ENCODE measurements around the gene SFRP5. TPM values are rescaled to one million over a fixed set of nuclear protein-coding genes. Genes with fewer than 3 reads are reported as not detected.

Gene SFRP5
- total and polyA plus RNA-seq, 2 donors from 2014 or later: 0.22 to 0.31 TPM

- no peak for DNase-seq
- Histone ChIP-seq H3K27me3 (ENCODE audit: control insufficient read depth, insufficient read depth, low read length) (peaks cover 1% of the 10 kb centered on the region), H3K4me3 (ENCODE audit: low read length in 3 of 3) (no peak overlapping the region), H3K9me3 (ENCODE audit: control insufficient read depth in 2 of 3, insufficient read depth in 1 of 3, low read length in 3 of 3) (no peaks in the 10 kb centered on the region), H3K9ac (ENCODE audit: low read length in 3 of 3) (no peak overlapping the region), H3K36me3 (ENCODE audit: control insufficient read depth in 2 of 3, insufficient read depth in 3 of 3, low read length in 3 of 3) (no peaks in the 10 kb centered on the region), H3K4me1 (ENCODE audit: control insufficient read depth in 2 of 3, insufficient read depth in 2 of 3, low read depth in 1 of 3, low read length in 3 of 3) (peaks cover 0 to 8% (median 0%) of the 10 kb centered on the region in 3 donors), H3K27ac (ENCODE audit: low read depth in 2 of 2, low read length in 2 of 2) (no peak overlapping the region)
- no peak for TF ChIP-seq CTCF (IDR thresholded peaks at IDR 0.05; ENCODE audit: borderline replicate concordance, extremely low read depth, insufficient read depth)
- intact Hi-C loops (cut with DNase I): no loop called here
- no peak for FAIRE-seq
Observed at GRCh38 chr10:97777143-97777542, 5.3 kb upstream of the SFRP5 start.

- FAIRE-seq: no peak
- Histone ChIP-seq H3K4me1 (ENCODE audit: control insufficient read depth in 2 of 3, insufficient read depth in 2 of 3, low read depth in 1 of 3, low read length in 3 of 3) (peaks cover 0 to 3% (median 0%) of the 10 kb centered on the region in 3 donors), H3K27ac (ENCODE audit: low read depth in 2 of 2, low read length in 2 of 2) (no peak overlapping the region)
Observed at GRCh38 chr10:97774811-97775294, 3.1 kb upstream of the SFRP5 start.

GRCh38 chr10:97773096-97773495 is 1.3 kb upstream of the SFRP5 start:
- FAIRE-seq: no peak
- Histone ChIP-seq H3K4me3 (ENCODE audit: low read length in 3 of 3) (no peak overlapping the region), H3K4me1 (ENCODE audit: control insufficient read depth in 2 of 3, insufficient read depth in 2 of 3, low read depth in 1 of 3, low read length in 3 of 3) (peaks cover 0 to 3% (median 0%) of the 10 kb centered on the region in 3 donors), H3K9ac (ENCODE audit: low read length in 3 of 3) (no peak overlapping the region), H3K9me3 (ENCODE audit: control insufficient read depth in 2 of 3, insufficient read depth in 1 of 3, low read length in 3 of 3) (no peaks in the 10 kb centered on the region), H3K27ac (ENCODE audit: low read depth in 2 of 2, low read length in 2 of 2) (no peak overlapping the region), H3K27me3 (ENCODE audit: control insufficient read depth, insufficient read depth, low read length) (peaks cover 11% of the 10 kb centered on the region), H3K36me3 (ENCODE audit: control insufficient read depth in 2 of 3, insufficient read depth in 3 of 3, low read length in 3 of 3) (no peaks in the 10 kb centered on the region)
- intact Hi-C loops (cut with DNase I): no loop called here
- DNase-seq: no peak
- no peak for TF ChIP-seq CTCF (IDR thresholded peaks at IDR 0.05; ENCODE audit: borderline replicate concordance, extremely low read depth, insufficient read depth)

More at GRCh38 chr10:97774811-97775294, 3.1 kb upstream of the SFRP5 start:
- Histone ChIP-seq H3K4me3 (ENCODE audit: low read length in 3 of 3) (no peak overlapping the region), H3K36me3 (ENCODE audit: control insufficient read depth in 2 of 3, insufficient read depth in 3 of 3, low read length in 3 of 3) (no peaks in the 10 kb centered on the region), H3K9me3 (ENCODE audit: control insufficient read depth in 2 of 3, insufficient read depth in 1 of 3, low read length in 3 of 3) (no peaks in the 10 kb centered on the region), H3K9ac (ENCODE audit: low read length in 3 of 3) (no peak overlapping the region), H3K27me3 (ENCODE audit: control insufficient read depth, insufficient read depth, low read length) (peaks cover 10% of the 10 kb centered on the region)
- DNase-seq: no peak
- intact Hi-C loops (cut with DNase I): no loop called here
- no peak for TF ChIP-seq CTCF (IDR thresholded peaks at IDR 0.05; ENCODE audit: borderline replicate concordance, extremely low read depth, insufficient read depth)
